Motor neuron (in vitro differentiated cells): ENCODE measurements around the gene CDKL5. TPM values are rescaled to one million over a fixed set of nuclear protein-coding genes. Genes with fewer than 3 reads are reported as not detected.
A peak's percentile ranks its signal among the peaks of the same experiment; 100 is the strongest.

Source experiments
- ATAC-seq, 8 experiments: fragments of 200-7000 bp; cut with Tn5 transposase; replicated peaks in 6 of 8; 2 replicates each; pipeline ENCODE4 v1.8.0; 2021; ENCODE audit warnings: mild to moderate bottlenecking in 8 of 8, moderate library complexity in 8 of 8
- H3K27ac ChIP-seq, 2 donors: fragments of 250-450 bp; sonication (Bioruptor Pico); 2 replicates each; pipeline ENCODE4 v1.9.0; 2021; ENCODE audit warnings: antibody characterized with exemption in 2 of 2, mild to moderate bottlenecking in 2 of 2, moderate library complexity in 1 of 2
- H3K4me1 ChIP-seq, 2 donors: fragments of 250-450 bp; sonication (Bioruptor Pico); replicated peaks in 1 of 2; 2 replicates each; pipeline ENCODE4 v1.6.1; 2021; ENCODE audit warnings: antibody characterized with exemption in 2 of 2, mild to moderate bottlenecking in 2 of 2, moderate library complexity in 1 of 2
- H3K4me3 ChIP-seq, 5 donors: fragments of 250-450 bp; sonication (Bioruptor Pico); 2 replicates each; pipeline ENCODE4 v1.9.0; 2021; ENCODE audit warnings: antibody characterized with exemption in 5 of 5, mild to moderate bottlenecking in 5 of 5, moderate library complexity in 4 of 5
- WGBS, 10 experiments: fragments of 450-650 bp; shearing (Covaris generic); methylation state at CpG; one replicate each; pipeline ENCODE4 v1.0.0; 2022; 5-methylcytosine and 5-hydroxymethylcytosine counted together
- in situ Hi-C, 9 experiments: fragments of 400-800 bp; cut with MboI; loops; one replicate each; pipeline ENCODE4 v1.15.0; 2021; ENCODE audit warnings: low sequenced_read_pairs in 9 of 9, low pct_unique_long_range_greater_than_20kb in 2 of 9; ENCODE audit not compliant: unreplicated experiment in 9 of 9
- total RNA-seq, 8 experiments: library from RNA; unstranded; fragments of 300-600 nt; gene quantifications; 2 replicates each; pipeline versions ENCODE4 v1.2.3 to v1.2.4, GENCODE V29; 2022

CDKL5 gene
- total RNA-seq, 8 experiments from 2014 or later = 0.71 to 10.6 (median 7.5) TPM

GRCh38 chrX:18692541-18692940 is 267.1 kb downstream of the CDKL5 start:
- H3K4me1 ChIP-seq = peaks cover 5 to 18% of the 10 kb centered on the region in 2 donors
- in situ Hi-C loops = loop anchor here in 1 of 9 experiments (25.0 kb wide), 1 partner anchor 195 kb away; no protein-coding TSS in a partner anchor
- 83 to 100% (median 100%) methylated on average over 2 to 3 of the region's 4 CpGs; no CpG with 5 or more reads in 7 of the 10 experiments for WGBS, 10 experiments
- ATAC-seq = no peak
- H3K4me3 ChIP-seq = no peak overlapping the region
- H3K27ac ChIP-seq = no peak overlapping the region

- Histone ChIP-seq H3K4me1 (peaks cover 9 to 24% of the 10 kb centered on the region in 2 donors), H3K27ac (no peak overlapping the region), H3K4me3 (no peak overlapping the region)
- in situ Hi-C loops = loop anchor here in 1 of 9 experiments (25.0 kb wide), 1 partner anchor 191 kb away; no protein-coding TSS in a partner anchor
- WGBS, 10 experiments = 20 to 64% (median 20%) methylated on average over 1 to 3 of the region's 3 CpGs; no CpG with 5 or more reads in 7 of the 10 experiments
- ATAC-seq = no peak
Measured at GRCh38 chrX:18696653-18697052, 271.2 kb downstream of the CDKL5 start.

GRCh38 chrX:18698737-18699650 is 273.6 kb downstream of the CDKL5 start:
- H3K4me3 ChIP-seq = no peak overlapping the region
- in situ Hi-C loops = loop anchor here in 1 of 9 experiments (25.0 kb wide), 1 partner anchor 188 kb away; no protein-coding TSS in a partner anchor
- WGBS, 10 experiments = 10 to 100% (median 68%) methylated on average over 1 to 12 of the region's 12 CpGs; no CpG with 5 or more reads in 4 of the 10 experiments
- H3K4me1 ChIP-seq = peaks cover 6 to 11% of the 10 kb centered on the region in 2 donors
- ATAC-seq = peak in 2 of 8 experiments; percentile 29 to 35
- H3K27ac ChIP-seq = no peak overlapping the region

GRCh38 chrX:18701621-18702361 is 276.4 kb downstream of the CDKL5 start:
- 27 to 100% methylated on average over 1 to 2 of the region's 5 CpGs; no CpG with 5 or more reads in 8 of the 10 experiments for WGBS, 10 experiments
- in situ Hi-C loops = no loop called here
- Histone ChIP-seq H3K4me1 (peaks cover 6 to 11% of the 10 kb centered on the region in 2 donors), H3K27ac (no peak overlapping the region), H3K4me3 (no peak overlapping the region)
- no peak for ATAC-seq

- in situ Hi-C loops = no loop called here
- WGBS, 10 experiments = 5 to 100% (median 50%) methylated on average over 1 to 12 of the region's 12 CpGs; no CpG with 5 or more reads in 5 of the 10 experiments
- Histone ChIP-seq H3K4me3 (no peak overlapping the region), H3K4me1 (peaks cover 6 to 11% of the 10 kb centered on the region in 2 donors), H3K27ac (no peak overlapping the region)
- ATAC-seq = peak in 1 of 8 experiments; percentile 46
Measured at GRCh38 chrX:18702362-18703195, 277.2 kb downstream of the CDKL5 start.

Other genes with a start within 250 kb of the CDKL5 start
- under 1 TPM in 2 of 8 experiments, not detected in 6; 0.04 to 0.14 TPM for gene BEND2, start 204.7 kb upstream of the CDKL5 start, total RNA-seq
- 10 to 100 TPM in 3 of 8 experiments, 1 to 10 TPM in 5; 1.1 to 21.5 (median 8.9) TPM for gene SCML2, start 70.9 kb upstream of the CDKL5 start, total RNA-seq
- under 1 TPM in 6 of 8 experiments, not detected in 2; 0.05 to 0.41 (median 0.21) TPM for gene RS1, start 246.5 kb downstream of the CDKL5 start, total RNA-seq